BJ (cell line): ENCODE results near the gene CAMK2B. TPM values are rescaled to one million over a fixed set of nuclear protein-coding genes. Genes with fewer than 3 reads are reported as not detected.

Experiments
- CTCF ChIA-PET: fragments of 350-600 bp; formaldehyde crosslinking; extraction: SDS; loops from one replicate; lab custom pipeline; 2021; ENCODE audit warnings: antibody characterized with exemption, inconsistent platforms; lab: Yijun Ruan, JAX
- POLR2A ChIA-PET: fragments of 300-600 bp; sonication (Branson Sonifier 250); formaldehyde crosslinking; extraction: SDS; loops from one replicate; lab custom pipeline; 2021; ENCODE audit warnings: antibody characterized with exemption; lab: Charles Lee
- DNase-seq: peaks from one replicate; pipeline ENCODE4 v3.0.0-alpha.2; 2011; ENCODE audit warnings: low read depth
- H3K27me3 ChIP-seq: 2 replicates; pipeline ENCODE4 v1.6.0; 2011; ENCODE audit warnings: low read length; ENCODE audit not compliant: control insufficient read depth, insufficient read depth
- H3K36me3 ChIP-seq: 2 replicates; pipeline ENCODE4 v1.5.1; 2011; ENCODE audit warnings: low read length; ENCODE audit not compliant: control insufficient read depth, insufficient read depth
- H3K4me3 ChIP-seq: 2 replicates; pipeline ENCODE4 v1.5.1; 2011; ENCODE audit warnings: low read depth, mild to moderate bottlenecking, control low read depth, low read length
- polyA plus RNA-seq: library from polyadenylated mRNA; depleted of rRNA; stranded (reverse); fragments of >200 nt; gene quantifications from 2 replicates; pipeline ENCODE4 v1.2.3, GENCODE V29; 2011
- TF ChIP-seq, protein P1 (sequence below): IDR thresholded peaks from 2 replicates; pipeline ENCODE4 v1.5.1; 2011; ENCODE audit warnings: low read depth, mild to moderate bottlenecking, control low read depth, inconsistent platforms, low read length, moderate library complexity; ENCODE audit not compliant: insufficient read depth

Gene CAMK2B
- polyA plus RNA-seq, 1 experiment = 0.10 TPM

DNA sequence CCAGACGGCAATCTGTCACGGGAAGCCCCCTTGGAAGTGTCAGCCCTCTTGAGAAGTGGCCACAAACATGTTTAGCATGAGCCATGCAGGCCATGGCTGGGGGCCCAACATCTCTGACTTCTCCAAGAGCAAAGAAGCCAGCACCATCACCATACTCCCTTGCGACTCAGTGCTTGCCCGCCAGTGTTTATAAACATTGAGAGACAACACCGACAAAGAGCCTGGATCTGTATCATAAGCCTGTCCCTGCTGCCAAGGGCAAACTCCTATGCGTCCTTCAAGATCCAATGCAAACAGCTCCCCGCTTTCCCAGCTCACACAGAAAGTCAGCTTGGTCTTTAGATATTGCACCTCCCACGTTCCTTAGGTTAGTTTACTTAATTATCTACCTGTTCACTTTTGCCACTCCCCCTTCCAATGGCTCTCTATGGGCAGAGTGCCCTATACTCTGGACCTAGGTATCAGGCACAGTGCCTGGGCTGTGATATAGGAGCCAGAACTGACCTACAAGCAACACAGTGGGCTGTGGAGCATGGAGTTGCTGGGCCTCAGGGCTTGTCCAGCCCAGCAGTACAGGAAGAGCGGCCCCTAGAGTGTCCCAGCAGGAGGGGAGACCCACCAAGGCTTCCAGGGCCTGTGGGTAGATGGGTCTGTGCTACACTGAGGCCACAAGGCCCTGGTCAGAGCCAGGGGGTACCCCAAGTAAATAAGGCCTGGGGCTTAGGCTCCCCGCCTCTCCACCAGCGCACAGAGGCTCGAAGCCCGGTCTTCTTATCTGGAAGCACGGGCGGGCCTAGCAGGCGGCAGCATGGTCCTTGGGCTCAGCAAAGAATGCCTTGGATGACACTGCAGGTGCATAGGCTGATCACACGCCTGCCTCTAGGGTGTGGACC is 37.7 kb downstream of the CAMK2B start:
- ChIA-PET CTCF (interaction anchor here (1.2 kb wide), 1 partner anchor 20 kb away, joined by 3 read pairs; no protein-coding TSS in a partner anchor), POLR2A (no interaction called here)
- TF ChIP-seq, protein P1, sequence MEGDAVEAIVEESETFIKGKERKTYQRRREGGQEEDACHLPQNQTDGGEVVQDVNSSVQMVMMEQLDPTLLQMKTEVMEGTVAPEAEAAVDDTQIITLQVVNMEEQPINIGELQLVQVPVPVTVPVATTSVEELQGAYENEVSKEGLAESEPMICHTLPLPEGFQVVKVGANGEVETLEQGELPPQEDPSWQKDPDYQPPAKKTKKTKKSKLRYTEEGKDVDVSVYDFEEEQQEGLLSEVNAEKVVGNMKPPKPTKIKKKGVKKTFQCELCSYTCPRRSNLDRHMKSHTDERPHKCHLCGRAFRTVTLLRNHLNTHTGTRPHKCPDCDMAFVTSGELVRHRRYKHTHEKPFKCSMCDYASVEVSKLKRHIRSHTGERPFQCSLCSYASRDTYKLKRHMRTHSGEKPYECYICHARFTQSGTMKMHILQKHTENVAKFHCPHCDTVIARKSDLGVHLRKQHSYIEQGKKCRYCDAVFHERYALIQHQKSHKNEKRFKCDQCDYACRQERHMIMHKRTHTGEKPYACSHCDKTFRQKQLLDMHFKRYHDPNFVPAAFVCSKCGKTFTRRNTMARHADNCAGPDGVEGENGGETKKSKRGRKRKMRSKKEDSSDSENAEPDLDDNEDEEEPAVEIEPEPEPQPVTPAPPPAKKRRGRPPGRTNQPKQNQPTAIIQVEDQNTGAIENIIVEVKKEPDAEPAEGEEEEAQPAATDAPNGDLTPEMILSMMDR = no peak
- peaks cover 14% of the 10 kb centered on the region for H3K27me3 ChIP-seq
- no peaks in the 10 kb centered on the region for H3K36me3 ChIP-seq
- H3K4me3 ChIP-seq = no peak overlapping the region
- DNase-seq = no peak

- Histone ChIP-seq H3K27me3 (peaks cover 6% of the 10 kb centered on the region), H3K4me3 (no peak overlapping the region), H3K36me3 (no peaks in the 10 kb centered on the region)
- ChIA-PET CTCF (no interaction called here), POLR2A (no interaction called here)
- TF ChIP-seq, protein P1 = no peak
- DNase-seq = no peak
These were observed 38.5 kb downstream of the CAMK2B start for GRCh38 chr7:44286618-44287487.

DNA sequence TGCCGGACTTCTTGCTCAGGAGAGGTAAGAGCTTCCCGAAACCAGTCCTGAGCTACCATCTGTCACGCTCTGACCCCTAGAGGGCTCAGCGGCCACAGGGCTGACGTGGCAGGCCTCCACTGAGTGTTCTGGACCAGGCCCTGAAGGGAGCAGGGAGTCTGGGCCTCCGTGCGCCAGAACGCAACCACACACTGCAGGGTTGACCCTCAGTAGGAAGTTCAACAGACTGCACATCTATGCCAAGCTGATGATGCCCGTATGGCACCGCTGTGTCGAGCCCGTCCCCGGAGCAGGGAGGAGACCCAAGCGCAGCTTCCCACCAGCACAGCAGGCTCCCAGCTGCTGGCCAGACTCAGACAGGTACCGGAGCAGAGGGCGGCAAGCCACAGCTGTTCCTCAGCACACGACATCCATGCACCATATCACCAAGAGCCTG is 39.2 kb downstream of the CAMK2B start:
- POLR2A ChIA-PET = no interaction called here
- CTCF ChIA-PET = no interaction called here
- H3K36me3 ChIP-seq = no peaks in the 10 kb centered on the region
- peaks cover 6% of the 10 kb centered on the region for H3K27me3 ChIP-seq
- TF ChIP-seq, protein P1 = no peak
- H3K4me3 ChIP-seq = no peak overlapping the region
- DNase-seq = no peak

GRCh38 chr7:44285561-44285960 is 39.8 kb downstream of the CAMK2B start:
- H3K27me3 ChIP-seq = peaks cover 8% of the 10 kb centered on the region
- ChIA-PET POLR2A (no interaction called here), CTCF (no interaction called here)
- TF ChIP-seq, protein P1 = no peak
- H3K36me3 ChIP-seq = no peaks in the 10 kb centered on the region
- H3K4me3 ChIP-seq = no peak overlapping the region
- DNase-seq = no peak

DNA sequence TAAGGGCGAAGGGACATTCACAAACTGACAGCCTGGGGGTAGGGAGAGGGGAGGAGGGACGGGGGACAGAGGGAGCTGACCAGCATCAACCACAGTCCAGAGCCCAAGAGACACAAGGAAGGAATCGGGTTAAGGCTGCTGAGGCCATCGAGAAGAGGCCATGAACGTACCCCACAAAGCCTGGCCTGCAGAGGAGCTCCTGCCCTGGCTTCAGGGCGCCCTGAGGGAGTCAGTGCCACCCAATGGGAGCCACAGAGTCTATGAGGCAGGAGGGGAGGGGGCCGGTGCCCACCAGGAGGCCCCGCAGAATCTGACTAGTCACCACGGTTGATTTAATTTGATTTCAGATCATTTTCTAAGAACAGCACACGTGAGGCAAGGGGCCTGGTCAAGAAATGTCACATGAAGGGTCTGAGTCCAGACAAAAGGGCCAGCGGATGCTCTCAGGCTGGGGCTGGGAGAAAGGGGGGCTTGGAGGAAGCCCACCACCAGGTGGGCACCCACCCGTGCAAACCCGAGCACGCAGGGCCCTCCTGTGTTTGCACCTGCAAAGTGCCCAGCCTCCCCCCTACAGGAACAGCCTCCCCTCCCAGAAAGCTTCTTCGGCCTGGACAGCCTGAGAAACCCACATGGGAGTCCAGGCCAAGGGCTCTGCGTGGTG is 40.4 kb downstream of the CAMK2B start:
- Histone ChIP-seq H3K36me3 (no peaks in the 10 kb centered on the region), H3K4me3 (no peak overlapping the region), H3K27me3 (peaks cover 10% of the 10 kb centered on the region)
- DNase-seq = no peak
- CTCF ChIA-PET = interaction anchor here (1.1 kb wide), 1 partner anchor 9 kb away, joined by 3 read pairs; no protein-coding TSS in a partner anchor
- TF ChIP-seq, protein P1 = no peak
- POLR2A ChIA-PET = no interaction called here
